Neural crest cell (in vitro differentiated cells): ENCODE measurements around the gene SPG7. TPM values are rescaled to one million over a fixed set of nuclear protein-coding genes. Genes with fewer than 3 reads are reported as not detected.
A peak's percentile ranks its signal among the peaks of the same experiment; 100 is the strongest.

ENCODE experiments used
- DNase-seq: peaks from one replicate; pipeline ENCODE4 v3.0.0; 2021; ENCODE audit warnings: low read depth, mixed read lengths, low spot score
- H3K27ac Mint-ChIP-seq: one replicate; pipeline ENCODE4 v1.8.0; 2021; ENCODE audit warnings: mild to moderate bottlenecking, mixed read lengths; ENCODE audit not compliant: unreplicated experiment
- H3K27me3 Mint-ChIP-seq: 2 replicates; pipeline ENCODE4 v1.8.0; 2021; ENCODE audit warnings: low read depth, mild to moderate bottlenecking, mixed read lengths
- H3K36me3 Mint-ChIP-seq: 2 replicates; pipeline ENCODE4 v1.8.0; 2021; ENCODE audit warnings: low read depth, mild to moderate bottlenecking, mixed read lengths
- H3K4me1 Mint-ChIP-seq: 2 replicates; pipeline ENCODE4 v1.8.0; 2021; ENCODE audit warnings: mixed read lengths
- H3K4me3 Mint-ChIP-seq: one replicate; pipeline ENCODE4 v1.8.0; 2021; ENCODE audit warnings: mild to moderate bottlenecking, mixed read lengths
- H3K9me3 Mint-ChIP-seq: 2 replicates; pipeline ENCODE4 v1.8.0; 2021; ENCODE audit warnings: mixed read lengths
- total RNA-seq: library from RNA; stranded (reverse); gene quantifications from 2 replicates; pipeline ENCODE4 v1.2.1, GENCODE V29; 2021
- TF ChIP-seq, protein P1 (sequence below): fragments of 200-600 bp; sonication (generic); conservative IDR thresholded peaks from 2 replicates; pipeline ENCODE4 v1.5.0; 2021; ENCODE audit warnings: antibody characterized with exemption, mild to moderate bottlenecking

SPG7 gene
- total RNA-seq, 1 donor from 2014 or later: 137 TPM

GRCh38 chr16:89563639-89564392 lies 55.6 kb downstream of the SPG7 start:
- Mint-ChIP-seq H3K4me1 (peaks cover 55% of the 10 kb centered on the region), H3K27me3 (peaks cover 18% of the 10 kb centered on the region), H3K9me3 (no peaks in the 10 kb centered on the region), H3K36me3 (peaks cover 28% of the 10 kb centered on the region), H3K4me3 (peak overlapping the region; percentile 92), H3K27ac (no peak overlapping the region)
- TF ChIP-seq, protein P1, sequence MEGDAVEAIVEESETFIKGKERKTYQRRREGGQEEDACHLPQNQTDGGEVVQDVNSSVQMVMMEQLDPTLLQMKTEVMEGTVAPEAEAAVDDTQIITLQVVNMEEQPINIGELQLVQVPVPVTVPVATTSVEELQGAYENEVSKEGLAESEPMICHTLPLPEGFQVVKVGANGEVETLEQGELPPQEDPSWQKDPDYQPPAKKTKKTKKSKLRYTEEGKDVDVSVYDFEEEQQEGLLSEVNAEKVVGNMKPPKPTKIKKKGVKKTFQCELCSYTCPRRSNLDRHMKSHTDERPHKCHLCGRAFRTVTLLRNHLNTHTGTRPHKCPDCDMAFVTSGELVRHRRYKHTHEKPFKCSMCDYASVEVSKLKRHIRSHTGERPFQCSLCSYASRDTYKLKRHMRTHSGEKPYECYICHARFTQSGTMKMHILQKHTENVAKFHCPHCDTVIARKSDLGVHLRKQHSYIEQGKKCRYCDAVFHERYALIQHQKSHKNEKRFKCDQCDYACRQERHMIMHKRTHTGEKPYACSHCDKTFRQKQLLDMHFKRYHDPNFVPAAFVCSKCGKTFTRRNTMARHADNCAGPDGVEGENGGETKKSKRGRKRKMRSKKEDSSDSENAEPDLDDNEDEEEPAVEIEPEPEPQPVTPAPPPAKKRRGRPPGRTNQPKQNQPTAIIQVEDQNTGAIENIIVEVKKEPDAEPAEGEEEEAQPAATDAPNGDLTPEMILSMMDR: no peak
- DNase-seq: no peak

GRCh38 chr16:89564476-89565255 lies 56.5 kb downstream of the SPG7 start:
- Mint-ChIP-seq H3K9me3 (no peaks in the 10 kb centered on the region), H3K36me3 (peaks cover 28% of the 10 kb centered on the region), H3K27ac (no peak overlapping the region), H3K4me1 (peaks cover 53% of the 10 kb centered on the region), H3K4me3 (peak overlapping the region; percentile 92), H3K27me3 (peaks cover 22% of the 10 kb centered on the region)
- DNase-seq: no peak
- TF ChIP-seq, protein P1: no peak

- Mint-ChIP-seq H3K9me3 (no peaks in the 10 kb centered on the region), H3K27me3 (peaks cover 22% of the 10 kb centered on the region), H3K36me3 (peaks cover 28% of the 10 kb centered on the region), H3K4me3 (peak overlapping the region; percentile 92), H3K27ac (no peak overlapping the region), H3K4me1 (peaks cover 50% of the 10 kb centered on the region)
- TF ChIP-seq, protein P1: no peak
- DNase-seq: no peak
These were observed 57.0 kb downstream of the SPG7 start for GRCh38 chr16:89565256-89565505.

GRCh38 chr16:89565506-89566372 lies 57.5 kb downstream of the SPG7 start:
- no peak overlapping the region for H3K27ac Mint-ChIP-seq
- no peaks in the 10 kb centered on the region for H3K9me3 Mint-ChIP-seq
- peaks cover 28% of the 10 kb centered on the region for H3K36me3 Mint-ChIP-seq
- H3K4me3 Mint-ChIP-seq: peak overlapping the region; percentile 92
- TF ChIP-seq, protein P1: peak; percentile 74
- DNase-seq: peak; percentile 68
- peaks cover 22% of the 10 kb centered on the region for H3K27me3 Mint-ChIP-seq
- H3K4me1 Mint-ChIP-seq: peaks cover 50% of the 10 kb centered on the region
